A549 treated with RU486 at 1 μM for 4 hours (cell line): ENCODE results near the gene WDFY3. TPM values are rescaled to one million over a fixed set of nuclear protein-coding genes. Genes with fewer than 3 reads are reported as not detected.

ENCODE experiments used
- total RNA-seq: library from RNA; stranded (reverse); fragments of 200-300 nt; extraction: Qiagen RNA extraction; gene quantifications from 5 replicates; pipeline ENCODE4 v1.2.3, GENCODE V29; 2022; ENCODE audit warnings: low read depth

WDFY3 gene, protein sequence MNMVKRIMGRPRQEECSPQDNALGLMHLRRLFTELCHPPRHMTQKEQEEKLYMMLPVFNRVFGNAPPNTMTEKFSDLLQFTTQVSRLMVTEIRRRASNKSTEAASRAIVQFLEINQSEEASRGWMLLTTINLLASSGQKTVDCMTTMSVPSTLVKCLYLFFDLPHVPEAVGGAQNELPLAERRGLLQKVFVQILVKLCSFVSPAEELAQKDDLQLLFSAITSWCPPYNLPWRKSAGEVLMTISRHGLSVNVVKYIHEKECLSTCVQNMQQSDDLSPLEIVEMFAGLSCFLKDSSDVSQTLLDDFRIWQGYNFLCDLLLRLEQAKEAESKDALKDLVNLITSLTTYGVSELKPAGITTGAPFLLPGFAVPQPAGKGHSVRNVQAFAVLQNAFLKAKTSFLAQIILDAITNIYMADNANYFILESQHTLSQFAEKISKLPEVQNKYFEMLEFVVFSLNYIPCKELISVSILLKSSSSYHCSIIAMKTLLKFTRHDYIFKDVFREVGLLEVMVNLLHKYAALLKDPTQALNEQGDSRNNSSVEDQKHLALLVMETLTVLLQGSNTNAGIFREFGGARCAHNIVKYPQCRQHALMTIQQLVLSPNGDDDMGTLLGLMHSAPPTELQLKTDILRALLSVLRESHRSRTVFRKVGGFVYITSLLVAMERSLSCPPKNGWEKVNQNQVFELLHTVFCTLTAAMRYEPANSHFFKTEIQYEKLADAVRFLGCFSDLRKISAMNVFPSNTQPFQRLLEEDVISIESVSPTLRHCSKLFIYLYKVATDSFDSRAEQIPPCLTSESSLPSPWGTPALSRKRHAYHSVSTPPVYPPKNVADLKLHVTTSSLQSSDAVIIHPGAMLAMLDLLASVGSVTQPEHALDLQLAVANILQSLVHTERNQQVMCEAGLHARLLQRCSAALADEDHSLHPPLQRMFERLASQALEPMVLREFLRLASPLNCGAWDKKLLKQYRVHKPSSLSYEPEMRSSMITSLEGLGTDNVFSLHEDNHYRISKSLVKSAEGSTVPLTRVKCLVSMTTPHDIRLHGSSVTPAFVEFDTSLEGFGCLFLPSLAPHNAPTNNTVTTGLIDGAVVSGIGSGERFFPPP (N-terminal part only)
- total RNA-seq: 6.3 to 8.6 TPM (median 7.8 TPM) in 5 replicates

DNA sequence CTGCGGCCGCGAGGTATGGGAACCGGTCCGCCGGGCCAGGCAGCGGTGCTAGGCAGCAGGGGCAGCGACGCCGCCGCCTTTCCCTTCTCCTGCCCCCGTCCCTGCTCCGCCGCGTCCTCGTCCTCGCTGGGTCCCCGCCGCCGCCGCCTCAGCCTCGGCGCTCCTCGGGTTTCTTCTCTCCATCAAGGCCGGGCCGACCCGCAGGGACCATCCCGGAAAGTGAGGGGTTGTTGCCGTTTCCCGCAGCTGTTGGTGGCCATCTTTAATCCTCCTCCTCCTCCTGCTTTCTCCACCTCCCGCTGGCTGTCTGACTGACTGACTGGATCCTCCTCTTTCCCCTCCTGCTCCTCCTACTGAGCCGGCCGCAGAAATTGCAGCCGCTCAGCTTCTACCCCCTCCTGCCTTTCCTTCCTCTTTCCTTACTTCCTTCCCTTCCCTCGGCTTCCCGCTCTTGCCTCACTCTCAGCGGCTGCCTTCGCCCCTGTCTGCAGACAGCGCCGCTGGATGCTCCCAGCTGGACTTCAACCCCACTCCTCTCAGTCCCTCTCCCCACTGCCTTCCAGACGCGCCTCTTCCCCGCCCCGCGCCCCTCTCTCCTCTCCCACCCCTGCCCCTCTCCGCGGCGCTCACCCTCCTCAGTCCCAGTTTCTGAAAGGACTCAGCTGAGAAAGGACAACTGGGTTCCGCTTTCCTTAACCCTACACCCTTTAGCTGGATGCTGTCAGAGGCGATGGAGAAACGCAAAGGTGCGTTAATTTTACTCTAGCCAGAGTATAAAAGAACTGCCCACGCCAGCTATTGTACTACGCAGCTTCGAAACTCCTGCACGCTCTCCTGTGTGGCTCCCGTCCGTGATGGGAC, at the start of gene WDFY3:
Gene WDFY3 (minus strand): TSS at position 309 of the 861 bp plus-strand sequence. CDS start 106,099 bp downstream, outside the sequence.

